HG02588 (cell line): Measurements from ENCODE around the gene SEMA3C.

Experiments used
- ATAC-seq: cut with Tn5 transposase; IDR thresholded peaks from one replicate; pipeline ENCODE4 v1.9.1; 2021; ENCODE audit warnings: mild to moderate bottlenecking, moderate library complexity; ENCODE audit not compliant: unreplicated experiment

SEMA3C gene

GRCh38 chr7:80918909-80919721, at the start of gene SEMA3C:
SEMA3C (minus strand) TSS chr7:80919051; CDS start chr7:80916781, 2,270 bp downstream.
- peak; percentile 74 for ATAC-seq

GRCh38 chr7:80968606-80969005, 49.8 kb upstream of the SEMA3C start:
- ATAC-seq: no peak

GRCh38 chr7:80967917-80968297, 49.1 kb upstream of the SEMA3C start:
- ATAC-seq: no peak

- no peak for ATAC-seq
Observed at GRCh38 chr7:80967071-80967916, 48.4 kb upstream of the SEMA3C start.

GRCh38 chr7:80960244-80960795, 41.5 kb upstream of the SEMA3C start:
- no peak for ATAC-seq

- no peak for ATAC-seq
Observed at GRCh38 chr7:80957226-80957777, 38.5 kb upstream of the SEMA3C start.

- ATAC-seq: no peak
Observed at GRCh38 chr7:80954191-80954590, 35.3 kb upstream of the SEMA3C start.

GRCh38 chr7:80950550-80950967, 31.7 kb upstream of the SEMA3C start:
- ATAC-seq: no peak

GRCh38 chr7:80949449-80949848, 30.6 kb upstream of the SEMA3C start:
- no peak for ATAC-seq

GRCh38 chr7:80946858-80947257, 28.0 kb upstream of the SEMA3C start:
- no peak for ATAC-seq

GRCh38 chr7:80945976-80946375, 27.1 kb upstream of the SEMA3C start:
- no peak for ATAC-seq

- ATAC-seq: no peak
Observed at GRCh38 chr7:80943342-80943741, 24.5 kb upstream of the SEMA3C start.

GRCh38 chr7:80942261-80943041, 23.6 kb upstream of the SEMA3C start:
- no peak for ATAC-seq

- no peak for ATAC-seq
Observed at GRCh38 chr7:80941208-80941758, 22.4 kb upstream of the SEMA3C start.

GRCh38 chr7:80940539-80941207, 21.8 kb upstream of the SEMA3C start:
- no peak for ATAC-seq

- no peak for ATAC-seq
Observed at GRCh38 chr7:80937336-80937735, 18.5 kb upstream of the SEMA3C start.

GRCh38 chr7:80935991-80936780, 17.3 kb upstream of the SEMA3C start:
- no peak for ATAC-seq

GRCh38 chr7:80934321-80934720, 15.5 kb upstream of the SEMA3C start:
- no peak for ATAC-seq

- ATAC-seq: no peak
Observed at GRCh38 chr7:80932536-80932935, 13.7 kb upstream of the SEMA3C start.
